HEK293T (cell line): ENCODE results near the gene KRTAP12-4.

ENCODE experiments used
- ARNT ChIP-seq: fragments of 450-650 bp; IDR thresholded peaks from 2 replicates; pipeline ENCODE4 v1.6.1; 2017; ENCODE audit warnings: mild to moderate bottlenecking
- BHLHE40 ChIP-seq: fragments of 450-650 bp; IDR thresholded peaks from 2 replicates; pipeline ENCODE4 v1.6.1; 2016; ENCODE audit warnings: mild to moderate bottlenecking, moderate library complexity, borderline replicate concordance
- FOXA1 ChIP-seq: fragments of 450-650 bp; IDR thresholded peaks from 2 replicates; pipeline ENCODE4 v1.6.1; 2016; ENCODE audit warnings: mild to moderate bottlenecking
- FOXM1 ChIP-seq: fragments of 450-650 bp; IDR thresholded peaks from 2 replicates; pipeline ENCODE4 v1.6.1; 2017; ENCODE audit warnings: mild to moderate bottlenecking, borderline replicate concordance
- SP1 ChIP-seq: fragments of 450-650 bp; IDR thresholded peaks from 2 replicates; pipeline ENCODE4 v1.6.1; 2017
- ZNF384 ChIP-seq: fragments of 450-650 bp; IDR thresholded peaks from 2 replicates; pipeline ENCODE4 v1.6.1; 2016

DNA sequence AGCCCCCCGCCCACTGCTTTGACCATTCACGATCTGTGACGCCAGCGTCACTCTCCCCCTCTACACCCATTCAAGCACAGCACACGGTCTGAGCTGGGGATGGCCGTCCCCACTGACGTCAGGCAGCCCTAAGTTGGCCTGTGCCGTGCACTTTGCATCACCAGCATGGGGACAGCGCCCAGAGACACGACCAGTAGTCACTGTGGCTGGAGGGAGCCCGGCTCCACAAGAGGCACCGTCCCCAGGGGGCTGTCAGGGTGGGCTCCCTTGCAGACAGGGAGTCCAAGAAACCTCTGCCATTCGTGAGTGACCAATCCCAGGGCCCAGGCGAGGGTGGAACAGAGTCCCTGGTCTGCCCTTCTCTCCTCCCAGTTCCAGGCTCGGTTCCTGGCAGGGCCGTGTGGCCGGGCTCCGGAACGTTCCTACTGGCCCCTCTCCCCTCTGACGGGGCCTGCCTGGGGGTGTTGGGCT lies 40.3 kb downstream of the KRTAP12-4 start:
- TF ChIP-seq FOXM1 (no peak), SP1 (no peak), ARNT (no peak), BHLHE40 (no peak), ZNF384 (no peak), FOXA1 (no peak)
